ENCODE data around the gene EPX. TPM values are rescaled to one million over a fixed set of nuclear protein-coding genes. Genes with fewer than 3 reads are reported as not detected.

The EPX gene
- total RNA-seq, 1 experiment from 2014 or later: not detected

DNA sequence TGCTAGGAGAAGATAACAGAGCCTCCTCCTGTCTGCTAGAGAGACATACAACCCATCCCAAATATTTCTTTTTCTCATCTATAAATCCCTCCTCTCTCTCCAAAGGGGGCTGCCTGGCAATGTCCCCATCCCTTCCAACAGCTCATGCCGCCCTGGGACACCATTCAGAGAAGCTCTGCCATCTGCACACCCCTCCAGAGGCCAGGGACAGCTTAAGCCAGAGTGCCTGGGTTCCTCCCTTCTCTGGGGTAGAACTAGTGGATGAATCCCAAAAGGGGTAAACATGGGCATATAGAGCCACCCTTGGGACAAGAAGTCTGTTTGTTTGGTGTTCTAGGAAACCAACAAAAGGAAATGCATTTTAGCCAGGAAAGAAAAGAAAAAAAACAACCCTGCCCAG, 43.3 kb downstream of the EPX start:
- Histone ChIP-seq H3K4me3 (replicated peaks in 1 of 2; ENCODE audit: low read depth in 1 of 2, low read length in 2 of 2) (no peak overlapping the region), H2AFZ (ENCODE audit: low read depth, low read length, poor library complexity, severe bottlenecking) (no peak overlapping the region), H3K79me2 (ENCODE audit: insufficient read depth, low read length) (no peaks in the 10 kb centered on the region), H3K36me3 (ENCODE audit: control insufficient read depth in 1 of 2, insufficient read depth in 2 of 2, low read length in 2 of 2) (no peaks in the 10 kb centered on the region), H3K4me1 (ENCODE audit: control insufficient read depth in 1 of 2, insufficient read depth in 2 of 2, low read length in 2 of 2) (peaks cover 0 to 6% of the 10 kb centered on the region in 2 experiments; a peak in 1 of 4 replicates), H3K27ac (ENCODE audit: low read depth, low read length) (no peak overlapping the region), H3K9ac (ENCODE audit: low read length) (no peak overlapping the region), H4K20me1 (ENCODE audit: insufficient read depth) (no peaks in the 10 kb centered on the region), H3K4me2 (ENCODE audit: low read length) (no peak overlapping the region), H3K9me3 (ENCODE audit: control insufficient read depth in 1 of 2, insufficient read depth in 1 of 2, low read depth in 1 of 2, low read length in 2 of 2) (no peaks in the 10 kb centered on the region), H3K27me3 (ENCODE audit: insufficient read depth, low read length) (peaks cover 68% of the 10 kb centered on the region), H3K9me2 (ENCODE audit: insufficient read depth) (no peaks in the 10 kb centered on the region)
- no peak for ATAC-seq
- TF ChIP-seq EZH2phosphoT487 (IDR thresholded peaks at IDR 0.05; ENCODE audit: borderline replicate concordance) (no peak), ZNF274 (IDR thresholded peaks at IDR 0.05; ENCODE audit: low read depth, low read length) (no peak), TCF7L2 (IDR thresholded peaks at IDR 0.05; ENCODE audit: borderline replicate concordance, extremely low read depth, insufficient read depth, insufficient read length) (no peak), EZH2 (IDR thresholded peaks at IDR 0.05) (no peak), YY1 (IDR thresholded peaks at IDR 0.05; ENCODE audit: extremely low read depth, insufficient replicate concordance, low read depth, low read length) (no peak), POLR2AphosphoS5 (IDR thresholded peaks at IDR 0.05; ENCODE audit: low read depth, low read length) (no peak), FOSL1 (IDR thresholded peaks at IDR 0.05; ENCODE audit: low read depth) (no peak), SP1 (IDR thresholded peaks at IDR 0.05; ENCODE audit: low read depth) (no peak), ELF1 (IDR thresholded peaks at IDR 0.05; ENCODE audit: borderline replicate concordance, low read depth) (no peak), EGR1 (IDR thresholded peaks at IDR 0.05; ENCODE audit: low read depth) (no peak), ZFX (IDR thresholded peaks at IDR 0.05) (no peak), CEBPB (IDR thresholded peaks at IDR 0.05; ENCODE audit: low read depth) (no peak)
- TF ChIP-seq, protein P1, sequence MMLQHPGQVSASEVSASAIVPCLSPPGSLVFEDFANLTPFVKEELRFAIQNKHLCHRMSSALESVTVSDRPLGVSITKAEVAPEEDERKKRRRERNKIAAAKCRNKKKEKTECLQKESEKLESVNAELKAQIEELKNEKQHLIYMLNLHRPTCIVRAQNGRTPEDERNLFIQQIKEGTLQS (IDR thresholded peaks at IDR 0.05): no peak
- TF ChIP-seq, protein P2, sequence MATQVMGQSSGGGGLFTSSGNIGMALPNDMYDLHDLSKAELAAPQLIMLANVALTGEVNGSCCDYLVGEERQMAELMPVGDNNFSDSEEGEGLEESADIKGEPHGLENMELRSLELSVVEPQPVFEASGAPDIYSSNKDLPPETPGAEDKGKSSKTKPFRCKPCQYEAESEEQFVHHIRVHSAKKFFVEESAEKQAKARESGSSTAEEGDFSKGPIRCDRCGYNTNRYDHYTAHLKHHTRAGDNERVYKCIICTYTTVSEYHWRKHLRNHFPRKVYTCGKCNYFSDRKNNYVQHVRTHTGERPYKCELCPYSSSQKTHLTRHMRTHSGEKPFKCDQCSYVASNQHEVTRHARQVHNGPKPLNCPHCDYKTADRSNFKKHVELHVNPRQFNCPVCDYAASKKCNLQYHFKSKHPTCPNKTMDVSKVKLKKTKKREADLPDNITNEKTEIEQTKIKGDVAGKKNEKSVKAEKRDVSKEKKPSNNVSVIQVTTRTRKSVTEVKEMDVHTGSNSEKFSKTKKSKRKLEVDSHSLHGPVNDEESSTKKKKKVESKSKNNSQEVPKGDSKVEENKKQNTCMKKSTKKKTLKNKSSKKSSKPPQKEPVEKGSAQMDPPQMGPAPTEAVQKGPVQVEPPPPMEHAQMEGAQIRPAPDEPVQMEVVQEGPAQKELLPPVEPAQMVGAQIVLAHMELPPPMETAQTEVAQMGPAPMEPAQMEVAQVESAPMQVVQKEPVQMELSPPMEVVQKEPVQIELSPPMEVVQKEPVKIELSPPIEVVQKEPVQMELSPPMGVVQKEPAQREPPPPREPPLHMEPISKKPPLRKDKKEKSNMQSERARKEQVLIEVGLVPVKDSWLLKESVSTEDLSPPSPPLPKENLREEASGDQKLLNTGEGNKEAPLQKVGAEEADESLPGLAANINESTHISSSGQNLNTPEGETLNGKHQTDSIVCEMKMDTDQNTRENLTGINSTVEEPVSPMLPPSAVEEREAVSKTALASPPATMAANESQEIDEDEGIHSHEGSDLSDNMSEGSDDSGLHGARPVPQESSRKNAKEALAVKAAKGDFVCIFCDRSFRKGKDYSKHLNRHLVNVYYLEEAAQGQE (IDR thresholded peaks at IDR 0.05; ENCODE audit: low read depth): no peak
- ChIA-PET POLR2A (interaction anchor here (1.2 to 1.6 kb wide), 2 partner anchors 14 to 17 kb away, joined by 3 to 4 read pairs; partner anchors contain the start of gene MKS1), RAD21 (ENCODE audit: low non-redundant PET in 1 of 2, low total read pairs in 2 of 2, uncharacterized antibody in 2 of 2, unreplicated experiment in 2 of 2) (no interaction called here), CTCF (interaction anchor here (0.8 to 2.4 kb wide), 4 partner anchors 10 to 36 kb away, joined by 3 to 12 read pairs (median 4); no protein-coding TSS in a partner anchor)
- intact Hi-C loops (cut with micrococcal nuclease): no loop called here
- no TSS peak for BruUV-seq (replicated peaks)
- no peak for DNase-seq (ENCODE audit: low read depth, low spot score)
